Endothelial cell of umbilical vein (primary cell): Measurements from ENCODE around the gene AUH. TPM values are rescaled to one million over a fixed set of nuclear protein-coding genes. Genes with fewer than 3 reads are reported as not detected.

Source experiments
- BruUV-seq: library from RNA; stranded (reverse); fragments of 400-500 nt; replicated peaks from 2 replicates; lab custom pipeline; 2021; lab: Mats Ljungman, UMichigan
- CTCF ChIA-PET: fragments of 300-600, 350-600 bp; sonication (Branson Sonifier 250); formaldehyde crosslinking; loops from one replicate; lab custom pipeline; 2021; ENCODE audit warnings: antibody characterized with exemption, inconsistent platforms; lab: Charles Lee
- POLR2A ChIA-PET: fragments of 300-600, 350-600 bp; sonication (Branson Sonifier 250); formaldehyde crosslinking; loops from one replicate; lab custom pipeline; 2021; ENCODE audit warnings: antibody characterized with exemption, inconsistent platforms; lab: Charles Lee
- DNase-seq: peaks from one replicate; pipeline ENCODE4 v3.0.0-alpha.2; 2011; ENCODE audit warnings: low read depth, low spot score
- FAIRE-seq: peaks from 2 replicates; lab custom pipeline; 2011; peaks lifted over from hg19 to GRCh38; lab: Jason Lieb, UNC
- H2AFZ ChIP-seq: 2 replicates; pipeline ENCODE4 v1.6.0; 2012; ENCODE audit warnings: low read depth, low read length, control low read depth, inconsistent platforms
- H3K27ac ChIP-seq: 2 replicates; pipeline ENCODE4 v1.5.1; 2011; ENCODE audit warnings: low read depth, mild to moderate bottlenecking, control low read depth, low read length, moderate library complexity; ENCODE audit not compliant: insufficient read depth
- H3K27me3 ChIP-seq, 2 experiments: 2 replicates each; pipeline versions ENCODE4 v1.6.0 to v1.6.1; 2011; ENCODE audit warnings: low read length in 2 of 2, mixed read lengths in 1 of 2; ENCODE audit not compliant: control insufficient read depth in 2 of 2, insufficient read depth in 2 of 2
- H3K36me3 ChIP-seq, 2 experiments: 2 replicates in 1 of 2; 3 replicates in 1 of 2; pipeline ENCODE4 v1.5.1; 2011; ENCODE audit warnings: low read length in 2 of 2, mild to moderate bottlenecking in 1 of 2, moderate library complexity in 1 of 2; ENCODE audit not compliant: control insufficient read depth in 2 of 2, insufficient read depth in 2 of 2; ENCODE audit errors: extremely low read depth in 1 of 2
- H3K4me1 ChIP-seq: 3 replicates; pipeline ENCODE4 v1.5.1; 2011; ENCODE audit warnings: mild to moderate bottlenecking, low read length; ENCODE audit not compliant: control insufficient read depth, insufficient read depth; ENCODE audit errors: extremely low read depth
- H3K4me2 ChIP-seq: 2 replicates; pipeline ENCODE4 v1.6.1; 2011; ENCODE audit warnings: low read length, control low read depth, mixed read lengths; ENCODE audit not compliant: insufficient read depth
- H3K4me3 ChIP-seq, 3 experiments: fragments of 200-600 bp in 1 of 3; sonication (generic), shearing (Covaris generic) in 1 of 3; replicated peaks in 1 of 3; 2 replicates each; pipeline ENCODE4 v1.5.1; 2011 to 2016; ENCODE audit warnings: control low read depth in 3 of 3, low read length in 3 of 3, mild to moderate bottlenecking in 2 of 3, inconsistent platforms in 1 of 3, low read depth in 1 of 3, moderate library complexity in 1 of 3; ENCODE audit not compliant: insufficient read depth in 1 of 3
- H3K79me2 ChIP-seq: 2 replicates; pipeline ENCODE4 v1.6.0; 2012; ENCODE audit warnings: low read length, inconsistent platforms; ENCODE audit not compliant: control insufficient read depth, insufficient read depth
- H3K9ac ChIP-seq: replicated peaks from 2 replicates; pipeline ENCODE3; 2011; ENCODE audit warnings: low read length, control low read depth; ENCODE audit not compliant: insufficient read depth; ENCODE audit errors: extremely low read depth
- H3K9me1 ChIP-seq: replicated peaks from 3 replicates; pipeline ENCODE4 v1.6.0; 2011; ENCODE audit warnings: mild to moderate bottlenecking, low read length; ENCODE audit not compliant: control insufficient read depth, insufficient read depth; ENCODE audit errors: extremely low read depth
- H3K9me3 ChIP-seq: replicated peaks from 2 replicates; pipeline ENCODE4 v1.5.1; 2012; ENCODE audit warnings: low read length, inconsistent platforms; ENCODE audit not compliant: control insufficient read depth, insufficient read depth
- H4K20me1 ChIP-seq: replicated peaks from 2 replicates; pipeline ENCODE3; 2011; ENCODE audit warnings: mild to moderate bottlenecking, low read length; ENCODE audit not compliant: control insufficient read depth, insufficient read depth; ENCODE audit errors: extremely low read depth
- EZH2 ChIP-seq: IDR thresholded peaks from 2 replicates; pipeline ENCODE4 v1.6.1; 2012; ENCODE audit warnings: borderline replicate concordance, low read depth, mild to moderate bottlenecking, moderate library complexity, low read length, inconsistent platforms; ENCODE audit not compliant: severe bottlenecking
- FOS ChIP-seq: IDR thresholded peaks from 2 replicates; pipeline ENCODE4 v1.6.1; 2011; ENCODE audit warnings: mild to moderate bottlenecking, low read length, moderate library complexity, borderline replicate concordance; ENCODE audit not compliant: insufficient read depth
- GATA2 ChIP-seq: IDR thresholded peaks from 2 replicates; pipeline ENCODE4 v1.7.0; 2011; ENCODE audit warnings: low read depth, mild to moderate bottlenecking, moderate library complexity, mixed read lengths, low read length; ENCODE audit not compliant: insufficient read length, insufficient read depth
- JUN ChIP-seq: IDR thresholded peaks from 2 replicates; pipeline ENCODE4 v1.6.1; 2011; ENCODE audit warnings: borderline replicate concordance, low read depth; ENCODE audit not compliant: insufficient read length, insufficient read depth
- MYC ChIP-seq: IDR thresholded peaks from one replicate; pipeline ENCODE4 v1.6.1; 2011; ENCODE audit warnings: mild to moderate bottlenecking, low read depth, low read length
- POLR2A ChIP-seq: IDR thresholded peaks from 2 replicates; pipeline ENCODE4 v1.6.1; 2012; ENCODE audit warnings: low read depth, mild to moderate bottlenecking, control low read depth, low read length
- POLR2AphosphoS5 ChIP-seq: IDR thresholded peaks from 2 replicates; pipeline ENCODE4 v1.6.1; 2012; ENCODE audit warnings: low read depth, mild to moderate bottlenecking, control low read depth, low read length, moderate library complexity; ENCODE audit not compliant: insufficient read depth
- dilution Hi-C: fragments of 300-500 bp; cut with MboI; formaldehyde crosslinking; loops from one replicate; pipeline ENCODE4 v1.15.0; 2019; ENCODE audit warnings: low sequenced_read_pairs; ENCODE audit not compliant: extremely low pct_ligation_motif_present
- intact Hi-C: fragments of 100-400 bp; cut with micrococcal nuclease; formaldehyde crosslinking; loops from one replicate; pipeline ENCODE4 v1.10.0; 2022
- polyA plus RNA-seq, 4 experiments: library from polyadenylated mRNA; depleted of rRNA in 3 of 4; stranded (reverse) in 3 of 4; unstranded in 1 of 4; fragments of >200 nt; gene quantifications; 2 replicates each; pipeline versions ENCODE4 v1.2.1 to v1.2.3, GENCODE V29; 2011 to 2012; ENCODE audit warnings: missing spikeins in 1 of 4
- total RNA-seq: library from RNA; stranded (reverse); gene quantifications from 2 replicates; pipeline ENCODE4 v1.2.3, GENCODE V29; 2021
- TF ChIP-seq, protein P1 (sequence below), 2 donors: IDR thresholded peaks; 1 replicate in 1 of 2; 2 replicates in 1 of 2; pipeline ENCODE4 v1.5.1; 2011; ENCODE audit warnings: low read length in 2 of 2, mild to moderate bottlenecking in 2 of 2, moderate library complexity in 2 of 2, control low read depth in 1 of 2, inconsistent platforms in 1 of 2, low read depth in 1 of 2; ENCODE audit not compliant: insufficient read depth in 1 of 2; ENCODE audit errors: extremely low read depth in 1 of 2
- TF ChIP-seq, protein P2 (sequence below): IDR thresholded peaks from 2 replicates; pipeline ENCODE4 v1.6.1; 2011; ENCODE audit not compliant: insufficient read depth, insufficient read length

Gene AUH
- total and polyA plus RNA-seq, 2 donors (not counting 3 experiments of a cell fraction or from before 2014, with no cell fraction given) = 2.3 to 9.2 TPM

DNA sequence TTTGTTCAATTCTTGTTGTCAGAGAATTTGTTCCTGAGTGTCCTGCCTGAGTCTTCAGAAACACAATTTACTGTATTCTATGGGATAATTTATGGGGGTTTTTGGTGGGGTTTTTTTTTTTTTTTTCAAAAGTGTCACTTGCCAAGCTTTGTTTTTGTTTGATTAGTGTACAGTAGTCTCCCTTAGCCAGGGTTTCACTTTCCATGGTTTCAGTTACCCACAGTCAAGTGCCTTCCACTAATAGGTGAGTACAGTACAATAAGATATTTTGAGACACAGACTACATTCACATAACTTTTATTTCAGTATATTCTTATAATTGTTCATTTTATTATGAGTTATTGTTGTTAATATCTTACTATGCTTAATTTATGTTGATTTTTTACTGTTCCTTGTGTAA, 25.0 kb upstream of the AUH start:
- Histone ChIP-seq H3K4me3 (no peak overlapping the region), H3K36me3 (no peaks in the 10 kb centered on the region), H3K9ac (no peak overlapping the region), H3K27ac (no peak overlapping the region), H3K9me1 (no peaks in the 10 kb centered on the region), H4K20me1 (no peaks in the 10 kb centered on the region), H3K9me3 (no peaks in the 10 kb centered on the region), H3K79me2 (no peaks in the 10 kb centered on the region), H3K4me2 (no peak overlapping the region), H2AFZ (no peak overlapping the region), H3K27me3 (no peaks in the 10 kb centered on the region), H3K4me1 (no peaks in the 10 kb centered on the region)
- DNase-seq (no peak), FAIRE-seq (no peak)
- TF ChIP-seq, protein P1, sequence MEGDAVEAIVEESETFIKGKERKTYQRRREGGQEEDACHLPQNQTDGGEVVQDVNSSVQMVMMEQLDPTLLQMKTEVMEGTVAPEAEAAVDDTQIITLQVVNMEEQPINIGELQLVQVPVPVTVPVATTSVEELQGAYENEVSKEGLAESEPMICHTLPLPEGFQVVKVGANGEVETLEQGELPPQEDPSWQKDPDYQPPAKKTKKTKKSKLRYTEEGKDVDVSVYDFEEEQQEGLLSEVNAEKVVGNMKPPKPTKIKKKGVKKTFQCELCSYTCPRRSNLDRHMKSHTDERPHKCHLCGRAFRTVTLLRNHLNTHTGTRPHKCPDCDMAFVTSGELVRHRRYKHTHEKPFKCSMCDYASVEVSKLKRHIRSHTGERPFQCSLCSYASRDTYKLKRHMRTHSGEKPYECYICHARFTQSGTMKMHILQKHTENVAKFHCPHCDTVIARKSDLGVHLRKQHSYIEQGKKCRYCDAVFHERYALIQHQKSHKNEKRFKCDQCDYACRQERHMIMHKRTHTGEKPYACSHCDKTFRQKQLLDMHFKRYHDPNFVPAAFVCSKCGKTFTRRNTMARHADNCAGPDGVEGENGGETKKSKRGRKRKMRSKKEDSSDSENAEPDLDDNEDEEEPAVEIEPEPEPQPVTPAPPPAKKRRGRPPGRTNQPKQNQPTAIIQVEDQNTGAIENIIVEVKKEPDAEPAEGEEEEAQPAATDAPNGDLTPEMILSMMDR (IDR thresholded peaks at IDR 0.05; ENCODE audit: extremely low read depth in 1 of 2, insufficient read depth in 1 of 2, low read depth in 1 of 2, low read length in 2 of 2) = no peak
- TF ChIP-seq, protein P2, sequence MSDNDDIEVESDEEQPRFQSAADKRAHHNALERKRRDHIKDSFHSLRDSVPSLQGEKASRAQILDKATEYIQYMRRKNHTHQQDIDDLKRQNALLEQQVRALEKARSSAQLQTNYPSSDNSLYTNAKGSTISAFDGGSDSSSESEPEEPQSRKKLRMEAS = no peak
- no peak for TF ChIP-seq EZH2
- TF ChIP-seq FOS = no peak
- TF ChIP-seq MYC = no peak
- TF ChIP-seq GATA2 = no peak
- TF ChIP-seq POLR2AphosphoS5 = no peak
- TF ChIP-seq JUN = no peak
- no peak for TF ChIP-seq POLR2A
- dilution Hi-C loops = no loop called here
- intact Hi-C loops = no loop called here
- CTCF ChIA-PET = interaction anchor here (1.4 kb wide), 1 partner anchor 10 kb away, joined by 5 read pairs; no protein-coding TSS in a partner anchor
- BruUV-seq = no TSS peak
- POLR2A ChIA-PET = no interaction called here
